HG03175 (cell line): Measurements from ENCODE around the gene PPM1M.
A peak's percentile ranks its signal among the peaks of the same experiment; 100 is the strongest.

ENCODE experiments used
- ATAC-seq: cut with Tn5 transposase; IDR thresholded peaks from one replicate; pipeline ENCODE4 v1.9.1; 2021; ENCODE audit warnings: mild to moderate bottlenecking, moderate library complexity; ENCODE audit not compliant: unreplicated experiment

The PPM1M gene

DNA sequence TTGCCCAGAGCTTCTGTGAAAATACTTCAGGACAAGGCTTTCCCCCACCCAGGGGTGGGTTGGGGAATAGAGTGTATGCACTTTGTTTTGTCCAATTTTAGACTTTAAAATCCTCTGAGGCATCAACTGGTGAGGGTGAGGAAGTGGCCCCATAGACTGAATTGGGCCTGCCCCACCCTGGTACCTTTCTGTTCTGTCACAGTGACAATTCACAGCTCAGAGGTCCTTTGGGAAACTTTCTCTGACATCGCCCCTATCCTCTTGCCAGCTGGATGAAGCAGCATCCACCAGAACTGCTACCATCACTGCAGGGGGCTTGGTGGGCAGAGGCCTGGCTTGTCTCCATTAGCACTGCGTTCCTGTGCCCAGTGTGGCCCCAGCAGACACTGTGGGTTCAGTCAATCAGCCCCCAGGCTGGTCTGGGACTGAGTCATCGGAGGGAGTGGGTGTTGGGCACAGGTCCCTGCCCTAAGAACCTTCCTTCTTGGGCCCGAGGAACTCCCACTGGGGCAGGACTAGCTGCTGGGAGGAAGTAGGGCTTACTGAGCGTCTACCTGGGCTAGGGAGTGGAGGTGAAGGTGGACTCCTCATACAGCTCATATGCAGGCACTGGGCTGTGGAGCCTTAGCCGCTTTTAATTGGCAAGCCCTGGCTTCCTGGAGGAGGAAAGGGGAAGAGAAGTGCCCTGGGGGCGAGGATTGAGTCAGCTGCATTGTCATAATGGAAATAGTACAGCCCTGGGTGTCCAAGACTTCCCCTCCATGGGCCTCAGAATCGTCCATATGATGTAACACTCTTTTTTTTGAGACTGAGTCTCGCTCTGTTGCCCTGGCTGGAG, 1.5 kb upstream of the PPM1M start:
- peak; percentile 41 for ATAC-seq

DNA sequence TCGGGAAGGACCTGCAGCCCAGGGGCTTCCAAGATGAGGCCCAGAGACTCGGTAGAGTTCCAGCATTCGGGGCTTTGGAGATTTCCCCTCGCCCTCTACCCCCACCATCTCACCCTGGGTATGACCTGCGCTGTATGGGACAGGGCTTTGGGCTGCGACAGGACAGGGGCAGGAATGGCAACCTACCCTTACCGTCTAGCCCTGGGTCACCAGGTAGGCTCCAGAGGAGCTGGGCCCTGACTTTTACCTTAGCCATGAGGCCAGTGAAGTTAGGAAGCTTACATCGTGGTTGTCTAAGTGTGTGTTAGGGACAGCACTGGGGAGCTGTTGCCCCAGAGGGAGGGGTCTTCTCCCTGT, 683 bp downstream of the PPM1M start:
- ATAC-seq = no peak

DNA sequence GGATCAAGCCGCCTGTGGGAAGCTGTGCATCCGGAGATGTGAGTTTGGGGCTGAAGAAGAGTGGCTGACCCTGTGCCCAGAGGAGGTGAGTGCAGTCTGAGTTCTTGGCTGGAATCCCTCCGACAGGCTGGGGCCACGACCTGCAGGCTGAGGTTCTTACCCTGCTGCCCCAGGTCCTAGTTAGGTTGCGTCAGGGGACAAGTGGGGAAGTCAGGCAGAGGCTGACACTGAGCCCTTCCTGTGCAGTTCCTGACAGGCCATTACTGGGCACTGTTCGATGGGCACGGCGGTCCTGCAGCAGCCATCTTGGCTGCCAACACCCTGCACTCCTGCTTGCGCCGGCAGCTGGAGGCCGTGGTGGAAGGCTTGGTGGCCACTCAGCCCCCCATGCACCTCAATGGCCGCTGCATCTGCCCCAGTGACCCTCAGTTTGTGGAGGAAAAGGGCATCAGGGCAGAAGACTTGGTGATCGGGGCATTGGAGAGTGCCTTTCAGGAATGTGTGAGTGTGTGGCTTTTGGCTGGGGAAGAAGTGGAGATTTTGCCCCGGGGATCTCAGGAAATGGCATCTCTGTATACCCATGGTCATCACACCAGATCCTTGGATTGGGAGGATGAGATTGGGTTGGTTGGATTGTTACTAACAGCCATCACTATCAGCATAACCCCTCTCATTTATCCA, 1.3 kb downstream of the PPM1M start:
- ATAC-seq = no peak

DNA sequence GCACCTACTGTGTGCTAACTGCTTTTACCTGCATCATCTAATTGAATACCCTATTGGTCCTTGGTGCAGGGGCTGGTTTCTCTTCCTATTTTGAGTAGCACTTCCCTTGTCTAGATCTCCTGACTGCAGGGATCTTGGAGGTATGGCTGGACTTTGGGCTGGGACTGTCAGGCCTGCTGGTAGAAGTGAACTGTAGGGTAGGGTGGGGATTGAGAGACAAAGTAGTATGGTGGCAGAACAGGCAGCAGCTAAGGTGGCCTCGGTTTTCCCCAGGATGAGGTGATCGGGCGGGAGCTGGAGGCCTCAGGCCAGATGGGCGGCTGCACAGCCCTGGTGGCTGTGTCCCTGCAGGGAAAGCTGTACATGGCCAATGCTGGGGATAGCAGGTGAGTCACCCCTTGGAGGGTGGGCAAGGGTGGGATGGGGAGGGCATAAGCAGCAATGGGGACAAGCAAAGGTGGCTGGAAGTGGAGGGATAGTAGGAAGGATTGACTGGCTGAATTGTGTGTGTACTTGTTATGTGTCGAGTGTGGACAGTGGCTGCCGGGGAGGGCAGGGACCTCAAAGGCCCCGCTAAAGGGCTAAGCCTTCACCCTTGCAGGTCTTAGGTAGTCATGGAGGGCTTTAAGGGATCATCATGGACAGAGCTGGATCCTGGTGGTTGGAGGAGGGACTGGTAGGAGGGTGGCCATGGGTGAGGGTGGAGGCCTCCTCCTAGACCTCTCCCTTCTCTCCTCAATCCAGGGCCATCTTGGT, 2.0 kb downstream of the PPM1M start:
- no peak for ATAC-seq

GRCh38 chr3:52248165-52248541, 2.6 kb downstream of the PPM1M start:
- ATAC-seq = no peak

- no peak for ATAC-seq
These were observed 3.4 kb downstream of the PPM1M start for GRCh38 chr3:52248816-52249547.

- no peak for ATAC-seq
These were observed 4.1 kb downstream of the PPM1M start for GRCh38 chr3:52249683-52250082.

DNA sequence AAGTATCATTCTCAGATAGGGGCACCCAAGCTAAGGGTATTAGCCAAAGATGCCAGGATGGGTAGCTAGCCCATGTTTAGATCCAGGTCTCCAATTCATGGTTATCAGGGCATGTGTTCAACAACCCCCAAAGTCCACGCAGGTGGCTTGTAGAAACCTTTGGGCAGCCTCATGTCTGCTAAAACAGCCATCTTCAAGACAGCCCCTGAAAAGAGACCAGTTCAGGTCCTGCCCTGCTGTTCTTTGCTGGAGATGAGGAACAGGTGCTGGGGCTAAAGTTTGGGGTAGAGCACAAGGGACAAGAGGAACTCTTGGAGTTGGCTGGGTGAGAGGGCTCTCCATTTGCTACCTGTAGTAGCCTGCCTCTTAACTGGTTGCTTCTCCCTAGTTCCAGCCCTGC, 4.6 kb downstream of the PPM1M start:
- ATAC-seq = no peak

- peak; percentile 95 for ATAC-seq
These were observed 8.1 kb downstream of the PPM1M start for GRCh38 chr3:52253314-52254304.

- no peak for ATAC-seq
These were observed 9.0 kb downstream of the PPM1M start for GRCh38 chr3:52254608-52255007.

DNA sequence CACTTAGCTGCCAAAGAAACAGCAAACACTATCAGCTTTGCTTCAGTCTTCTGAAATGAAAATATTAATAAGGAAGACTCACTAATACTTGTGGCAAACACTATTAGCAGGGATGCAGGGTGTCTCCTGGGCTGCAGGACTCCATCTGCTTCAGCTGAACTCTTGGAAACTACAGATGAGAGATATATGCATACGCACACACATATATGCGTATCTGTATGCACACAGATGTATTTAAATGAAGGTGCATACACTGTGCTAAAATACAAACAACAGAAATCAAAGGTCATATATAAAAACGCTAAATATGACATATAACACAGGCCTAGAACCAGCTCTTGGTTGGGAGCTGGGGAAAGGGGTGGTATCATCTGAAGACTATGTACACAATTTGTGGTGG, 10.6 kb downstream of the PPM1M start:
- no peak for ATAC-seq

- ATAC-seq = no peak
These were observed 11.1 kb downstream of the PPM1M start for GRCh38 chr3:52256622-52257021.

- no peak for ATAC-seq
These were observed 12.4 kb downstream of the PPM1M start for GRCh38 chr3:52257911-52258310.

DNA sequence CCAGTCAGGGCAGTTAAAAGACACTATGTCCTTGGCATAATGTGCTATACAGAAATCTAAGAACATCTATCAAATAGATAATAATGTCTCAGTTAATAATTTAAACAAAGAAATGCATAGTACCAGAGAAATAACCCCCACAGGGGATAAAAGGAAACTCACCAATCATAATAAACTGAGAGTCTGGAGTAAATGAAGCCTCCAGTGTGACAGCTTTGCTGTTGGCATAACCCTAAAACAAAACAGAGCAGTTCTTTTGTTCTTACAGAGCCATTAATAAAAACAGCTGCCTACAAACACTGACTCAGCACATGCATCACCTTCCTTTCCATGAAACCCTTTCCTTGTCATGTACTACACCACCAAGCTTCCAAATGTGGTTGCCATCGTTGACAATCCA, 13.5 kb downstream of the PPM1M start:
- no peak for ATAC-seq

DNA sequence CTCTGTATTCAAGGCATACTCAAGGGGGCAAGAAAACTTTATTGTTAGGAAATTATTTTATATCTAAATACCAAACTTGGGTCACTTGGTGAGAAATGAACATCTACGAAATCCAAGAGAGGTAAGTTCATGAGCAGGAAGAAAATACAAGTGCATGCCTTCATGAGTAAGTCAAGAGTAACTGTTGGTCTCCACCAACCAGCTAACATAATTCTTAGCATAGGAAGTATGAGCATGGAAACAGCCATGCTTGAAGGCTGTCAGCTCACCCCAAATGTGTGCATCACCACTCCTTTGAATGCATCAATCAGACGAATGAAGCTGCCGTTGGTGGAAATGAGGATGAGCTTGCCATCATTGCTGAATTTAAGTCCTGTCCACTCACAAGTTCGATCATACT, 13.9 kb downstream of the PPM1M start:
- ATAC-seq = no peak

DNA sequence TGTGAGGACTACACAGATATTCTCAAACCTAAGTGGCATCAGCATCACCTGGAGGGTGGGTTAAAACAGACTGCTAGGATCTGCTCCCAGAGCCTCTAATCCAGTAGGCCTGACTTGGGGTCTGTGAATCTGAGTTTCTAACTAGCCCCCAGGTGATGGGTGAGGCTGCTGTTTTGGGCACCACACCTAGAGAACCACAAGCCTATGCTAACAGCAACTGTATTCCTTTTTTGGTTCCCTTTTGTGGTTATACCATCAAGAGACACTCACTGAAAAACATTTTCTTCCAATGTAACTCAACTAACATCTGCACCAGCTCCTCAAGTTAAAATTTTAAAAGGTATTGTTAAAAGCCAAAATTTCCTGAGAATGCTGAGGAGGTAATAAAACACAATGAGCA, 16.9 kb downstream of the PPM1M start:
- no peak for ATAC-seq

DNA sequence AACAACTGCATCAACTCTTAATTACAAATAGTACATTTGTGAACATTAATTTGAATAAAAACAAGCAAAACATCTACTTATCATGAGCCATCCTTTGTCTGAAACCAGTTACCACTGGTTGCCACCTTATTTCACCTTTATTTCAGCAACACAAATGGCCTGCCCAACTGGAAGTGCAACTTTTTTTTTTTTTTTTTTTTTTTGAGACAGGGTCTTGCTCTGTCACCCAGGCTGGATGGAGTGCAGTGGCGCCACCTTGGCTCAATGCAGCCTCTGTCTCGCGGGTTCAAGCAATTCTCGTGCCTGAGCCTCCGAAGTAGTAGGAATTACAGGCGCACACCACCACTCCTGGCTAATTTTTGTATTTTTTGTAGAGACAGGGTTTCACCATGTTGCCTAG, 19.8 kb downstream of the PPM1M start:
- ATAC-seq = no peak

DNA sequence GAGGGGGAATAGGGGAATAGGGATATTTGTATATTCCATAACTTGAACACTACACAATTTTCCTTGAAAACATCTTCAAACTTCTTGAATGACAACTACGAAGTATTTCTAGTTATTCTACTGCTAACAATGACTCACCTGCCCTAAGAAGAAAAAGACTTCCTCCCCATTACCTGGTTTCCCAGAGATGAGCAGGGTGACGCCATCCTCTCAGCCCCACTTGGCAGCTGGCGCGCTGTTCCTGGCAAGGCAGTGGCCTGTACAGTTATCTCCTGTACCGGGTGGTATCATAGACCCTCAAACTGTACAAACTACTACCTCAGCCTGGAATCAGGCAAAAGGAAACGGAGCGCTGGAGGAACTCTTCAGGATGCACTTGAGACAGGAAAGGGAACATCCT, 22.5 kb downstream of the PPM1M start:
- no peak for ATAC-seq

GRCh38 chr3:52269776-52270175, 24.2 kb downstream of the PPM1M start:
- ATAC-seq = no peak

- no peak for ATAC-seq
These were observed 24.7 kb downstream of the PPM1M start for GRCh38 chr3:52270252-52270754.
